Esophagus muscularis mucosa (tissue), 4 donors: ENCODE results near the gene PADI2. TPM values are rescaled to one million over a fixed set of nuclear protein-coding genes. Genes with fewer than 3 reads are reported as not detected.

Source experiments
- DNase-seq: peaks from one replicate; pipeline ENCODE4 v3.0.0-alpha.2; 2017; ENCODE audit errors: extremely low spot score
- H3K27ac ChIP-seq, 4 donors: fragments of 200-600 bp; sonication (generic); replicated peaks in 1 of 4; 1 replicate in 3 of 4; 2 replicates in 1 of 4; pipeline ENCODE4 v1.5.1; 2016 to 2019; ENCODE audit warnings: mild to moderate bottlenecking in 1 of 4
- H3K27me3 ChIP-seq, 4 donors: fragments of 200-600 bp; sonication (generic); one replicate each; pipeline versions ENCODE4 v1.5.1 to v1.6.0; 2016 to 2019
- H3K36me3 ChIP-seq, 4 donors: fragments of 200-600 bp; sonication (generic); one replicate each; pipeline ENCODE4 v1.5.1; 2016 to 2019
- H3K4me1 ChIP-seq, 4 donors: fragments of 200-600 bp; sonication (generic); one replicate each; pipeline ENCODE4 v1.5.1; 2016 to 2019
- H3K4me3 ChIP-seq, 4 donors: fragments of 200-600 bp; sonication (generic); 1 replicate in 2 of 4; 2 replicates in 2 of 4; pipeline ENCODE4 v1.5.1; 2016 to 2019; ENCODE audit warnings: mild to moderate bottlenecking in 4 of 4, moderate library complexity in 1 of 4
- H3K9me3 ChIP-seq, 4 donors: fragments of 200-600 bp; sonication (generic); 1 replicate in 3 of 4; 2 replicates in 1 of 4; pipeline ENCODE4 v1.5.1; 2016 to 2019
- EP300 ChIP-seq: sonication (generic); formaldehyde crosslinking; IDR thresholded peaks from one replicate; pipeline ENCODE4 v1.6.1; 2017; ENCODE audit warnings: antibody characterized with exemption
- POLR2A ChIP-seq: fragments of 450-650 bp; IDR thresholded peaks from one replicate; pipeline ENCODE4 v1.6.1; 2017; ENCODE audit warnings: antibody characterized with exemption, moderate library complexity, mild to moderate bottlenecking, low read depth
- POLR2AphosphoS5 ChIP-seq, 2 donors: sonication (generic); formaldehyde crosslinking; IDR thresholded peaks; one replicate each; pipeline ENCODE4 v1.6.1; 2017; ENCODE audit warnings: antibody characterized with exemption in 2 of 2
- WGBS: methylation state at CpG from one replicate; pipeline ENCODE4 v1.1.5; 2018; 5-methylcytosine and 5-hydroxymethylcytosine counted together
- intact Hi-C: fragments of 100-400 bp; cut with DNase I; formaldehyde crosslinking; loops from one replicate; pipeline ENCODE4 v1.15.1; 2023
- total RNA-seq, 4 donors: library from RNA; depleted of rRNA; stranded (reverse); fragments of >200 nt; gene quantifications; one replicate each; pipeline versions ENCODE4 v1.1.0 to v1.2.1, GENCODE V29; 2016
- TF ChIP-seq, protein P1 (sequence below), 3 experiments: fragments of 200-600 bp in 2 of 3; fragments of 450-650 bp in 1 of 3; sonication (generic) in 2 of 3; IDR thresholded peaks; one replicate each; pipeline ENCODE4 v1.5.1; 2017 to 2019; ENCODE audit warnings: antibody characterized with exemption in 3 of 3, mild to moderate bottlenecking in 2 of 3, moderate library complexity in 1 of 3

PADI2 gene
- total RNA-seq, 4 donors from 2014 or later: 0.39 to 2.0 (median 0.65) TPM

DNA sequence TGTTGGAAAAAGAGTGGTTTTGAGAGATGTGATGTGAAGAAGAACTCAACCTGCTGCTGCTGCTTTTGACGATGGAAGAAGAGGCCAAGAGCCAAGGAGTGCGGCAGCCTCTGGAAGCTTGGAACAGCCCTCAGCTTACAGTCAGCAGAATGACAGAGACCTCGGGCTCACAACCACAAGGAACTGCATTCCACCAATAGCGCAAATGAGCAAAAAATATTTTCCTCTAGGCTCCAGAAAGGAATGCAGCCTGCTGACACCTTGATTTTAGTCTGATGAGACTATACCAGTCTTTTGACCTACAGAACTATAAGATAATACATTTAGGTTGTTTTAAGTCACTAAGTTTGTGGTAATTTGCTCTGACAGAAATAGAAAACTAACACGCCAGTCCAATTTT is 75.6 kb downstream of the PADI2 start:
- peaks cover 33 to 69% (median 54%) of the 10 kb centered on the region in 4 donors for H3K36me3 ChIP-seq
- intact Hi-C loops: loop anchor here (2.0 kb wide), 2 partner anchors 87 to 93 kb away; no protein-coding TSS in a partner anchor
- WGBS: 85% methylated on average over 5 of the region's 5 CpGs
- H3K27me3 ChIP-seq: no peaks in the 10 kb centered on the region
- DNase-seq: no peak
- TF ChIP-seq, protein P1, sequence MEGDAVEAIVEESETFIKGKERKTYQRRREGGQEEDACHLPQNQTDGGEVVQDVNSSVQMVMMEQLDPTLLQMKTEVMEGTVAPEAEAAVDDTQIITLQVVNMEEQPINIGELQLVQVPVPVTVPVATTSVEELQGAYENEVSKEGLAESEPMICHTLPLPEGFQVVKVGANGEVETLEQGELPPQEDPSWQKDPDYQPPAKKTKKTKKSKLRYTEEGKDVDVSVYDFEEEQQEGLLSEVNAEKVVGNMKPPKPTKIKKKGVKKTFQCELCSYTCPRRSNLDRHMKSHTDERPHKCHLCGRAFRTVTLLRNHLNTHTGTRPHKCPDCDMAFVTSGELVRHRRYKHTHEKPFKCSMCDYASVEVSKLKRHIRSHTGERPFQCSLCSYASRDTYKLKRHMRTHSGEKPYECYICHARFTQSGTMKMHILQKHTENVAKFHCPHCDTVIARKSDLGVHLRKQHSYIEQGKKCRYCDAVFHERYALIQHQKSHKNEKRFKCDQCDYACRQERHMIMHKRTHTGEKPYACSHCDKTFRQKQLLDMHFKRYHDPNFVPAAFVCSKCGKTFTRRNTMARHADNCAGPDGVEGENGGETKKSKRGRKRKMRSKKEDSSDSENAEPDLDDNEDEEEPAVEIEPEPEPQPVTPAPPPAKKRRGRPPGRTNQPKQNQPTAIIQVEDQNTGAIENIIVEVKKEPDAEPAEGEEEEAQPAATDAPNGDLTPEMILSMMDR (IDR thresholded peaks at IDR 0.05): no peak
- TF ChIP-seq POLR2A: no peak
- no peak for TF ChIP-seq POLR2AphosphoS5 (IDR thresholded peaks at IDR 0.05)
- TF ChIP-seq EP300: no peak
- no peak overlapping the region for H3K4me3 ChIP-seq
- H3K4me1 ChIP-seq: peaks cover 12 to 34% (median 18%) of the 10 kb centered on the region in 4 donors
- no peak overlapping the region for H3K27ac ChIP-seq
- peaks cover 0 to 4% (median 0%) of the 10 kb centered on the region in 4 donors for H3K9me3 ChIP-seq

GRCh38 chr1:17040135-17040534 is 79.1 kb downstream of the PADI2 start:
- intact Hi-C loops: no loop called here
- no peak overlapping the region for H3K4me3 ChIP-seq
- peaks cover 0 to 4% (median 0%) of the 10 kb centered on the region in 4 donors for H3K9me3 ChIP-seq
- TF ChIP-seq, protein P1 (IDR thresholded peaks at IDR 0.05): no peak
- TF ChIP-seq EP300 (no peak), POLR2A (no peak), POLR2AphosphoS5 (IDR thresholded peaks at IDR 0.05) (no peak)
- no peak for DNase-seq
- H3K27me3 ChIP-seq: no peaks in the 10 kb centered on the region
- H3K27ac ChIP-seq: no peak overlapping the region
- peaks cover under 1 to 6% (median 2%) of the 10 kb centered on the region in 4 donors for H3K4me1 ChIP-seq
- peaks cover 42 to 84% (median 66%) of the 10 kb centered on the region in 4 donors for H3K36me3 ChIP-seq
- 81% methylated on average over 1 of the region's 1 CpG for WGBS

DNA sequence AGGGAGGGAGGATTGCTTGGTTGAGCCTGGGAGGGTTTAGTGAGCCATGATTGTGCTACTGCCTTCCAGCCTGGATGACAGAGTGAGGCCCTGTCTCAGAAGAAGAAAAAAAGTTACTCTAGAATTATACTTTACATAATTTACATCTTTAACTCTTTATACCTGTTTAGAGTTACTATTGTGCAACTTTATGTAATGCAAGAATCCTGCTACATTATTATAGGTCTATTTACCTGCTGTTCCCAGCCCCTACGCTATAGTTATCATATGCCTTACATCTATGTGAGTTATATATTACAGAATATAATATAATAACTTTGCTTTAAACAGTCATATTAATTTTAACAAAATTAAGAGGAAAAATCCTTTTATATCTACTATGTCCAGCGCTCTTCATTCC is 79.7 kb downstream of the PADI2 start:
- TF ChIP-seq EP300: no peak
- TF ChIP-seq, protein P1 (IDR thresholded peaks at IDR 0.05): no peak
- no peak for TF ChIP-seq POLR2A
- TF ChIP-seq POLR2AphosphoS5 (IDR thresholded peaks at IDR 0.05): no peak
- WGBS: 99% methylated on average over 2 of the region's 2 CpGs
- H3K27me3 ChIP-seq: no peaks in the 10 kb centered on the region
- peaks cover 0 to 4% (median under 1%) of the 10 kb centered on the region in 4 donors for H3K4me1 ChIP-seq
- peaks cover 42 to 81% (median 64%) of the 10 kb centered on the region in 4 donors for H3K36me3 ChIP-seq
- H3K27ac ChIP-seq: no peak overlapping the region
- DNase-seq: no peak
- no peaks in the 10 kb centered on the region for H3K9me3 ChIP-seq
- intact Hi-C loops: no loop called here
- H3K4me3 ChIP-seq: no peak overlapping the region

DNA sequence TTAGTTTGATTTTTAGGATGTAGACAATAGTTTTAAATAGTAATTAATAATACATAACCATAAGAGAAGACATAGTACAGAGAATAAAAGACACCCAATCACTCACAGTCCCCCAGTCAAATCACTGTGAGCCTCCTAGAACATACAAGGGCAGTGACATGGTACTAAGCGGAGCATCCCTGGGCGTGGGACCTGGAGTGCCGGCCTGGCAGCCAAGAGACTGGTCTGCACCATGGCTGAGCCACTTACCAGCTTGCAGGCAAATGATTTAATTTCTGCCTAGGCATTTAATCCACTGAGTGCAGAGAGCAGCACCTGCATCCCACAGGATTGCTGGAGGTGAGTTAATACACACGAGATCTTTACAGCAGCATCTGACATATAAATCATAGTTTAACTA is 85.8 kb downstream of the PADI2 start:
- Histone ChIP-seq H3K27ac (no peak overlapping the region), H3K36me3 (peaks cover 44 to 83% (median 52%) of the 10 kb centered on the region in 4 donors), H3K9me3 (no peaks in the 10 kb centered on the region), H3K27me3 (no peaks in the 10 kb centered on the region), H3K4me1 (peaks cover 0 to 4% (median 0%) of the 10 kb centered on the region in 4 donors), H3K4me3 (no peak overlapping the region)
- intact Hi-C loops: no loop called here
- no peak for DNase-seq
- TF ChIP-seq POLR2AphosphoS5 (IDR thresholded peaks at IDR 0.05) (no peak), EP300 (no peak), POLR2A (no peak)
- TF ChIP-seq, protein P1 (IDR thresholded peaks at IDR 0.05): no peak
- 92% methylated on average over 4 of the region's 4 CpGs for WGBS

DNA sequence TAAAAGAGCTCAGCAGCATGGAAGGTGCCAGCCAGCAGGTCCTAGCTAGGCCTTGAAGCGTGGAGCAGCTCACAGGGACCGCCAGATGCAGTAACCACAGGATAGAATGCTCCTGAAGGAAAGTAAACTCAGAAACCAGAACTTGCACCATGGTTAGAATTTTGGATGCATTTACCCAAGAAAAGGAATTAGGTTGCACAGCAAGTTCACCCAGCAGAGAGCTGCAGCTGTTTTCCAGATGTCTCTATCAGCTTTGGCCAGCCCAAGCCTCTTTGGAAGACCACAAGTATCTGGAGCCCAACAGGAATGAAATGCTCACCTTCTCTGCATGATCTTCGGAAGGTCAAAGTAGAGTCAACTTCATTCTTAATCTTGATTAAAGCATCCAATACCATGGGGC is 86.5 kb downstream of the PADI2 start:
- Histone ChIP-seq H3K4me1 (peaks cover 0 to 4% (median 0%) of the 10 kb centered on the region in 4 donors), H3K27ac (no peak overlapping the region), H3K4me3 (no peak overlapping the region), H3K9me3 (no peaks in the 10 kb centered on the region), H3K27me3 (no peaks in the 10 kb centered on the region), H3K36me3 (peaks cover 49 to 83% (median 53%) of the 10 kb centered on the region in 4 donors)
- TF ChIP-seq, protein P1 (IDR thresholded peaks at IDR 0.05): no peak
- no peak for TF ChIP-seq POLR2A
- TF ChIP-seq POLR2AphosphoS5 (IDR thresholded peaks at IDR 0.05): no peak
- TF ChIP-seq EP300: no peak
- WGBS: 89% methylated on average over 3 of the region's 3 CpGs
- intact Hi-C loops: no loop called here
- no peak for DNase-seq
